Upper lobe of left lung (tissue), 6 donors: ENCODE results near the gene ACTRT3. TPM values are rescaled to one million over a fixed set of nuclear protein-coding genes. Genes with fewer than 3 reads are reported as not detected.

Experiments used
- ATAC-seq, 2 donors: fragments of 200-7000 bp; cut with Tn5 transposase; one replicate each; pipeline ENCODE4 v1.9.1; 2022; ENCODE audit warnings: mild to moderate bottlenecking in 2 of 2, moderate library complexity in 2 of 2; ENCODE audit not compliant: low FRiP score in 2 of 2
- DNase-seq, 2 donors: peaks; one replicate each; pipeline ENCODE4 v3.0.0-alpha.2; 2019 to 2020
- H3K27ac ChIP-seq, 4 donors: fragments of 200-600 bp; sonication (generic); one replicate each; pipeline ENCODE4 v1.5.1; 2016 to 2019
- H3K27me3 ChIP-seq, 4 donors: fragments of 200-600 bp; sonication (generic); one replicate each; pipeline ENCODE4 v1.5.1; 2017 to 2019
- H3K36me3 ChIP-seq, 4 donors: fragments of 200-600 bp; sonication (generic); one replicate each; pipeline ENCODE4 v1.5.1; 2016 to 2019
- H3K4me1 ChIP-seq, 4 donors: fragments of 200-600 bp; sonication (generic); one replicate each; pipeline ENCODE4 v1.5.1; 2018 to 2019
- H3K4me3 ChIP-seq, 4 donors: fragments of 200-600 bp; sonication (generic); one replicate each; pipeline ENCODE4 v1.5.1; 2017 to 2019; ENCODE audit warnings: mild to moderate bottlenecking in 2 of 4, moderate library complexity in 1 of 4
- H3K9me3 ChIP-seq, 4 donors: fragments of 200-600 bp; sonication (generic); one replicate each; pipeline ENCODE4 v1.5.1; 2018 to 2019
- EP300 ChIP-seq, 4 donors: sonication (generic); formaldehyde crosslinking; IDR thresholded peaks; one replicate each; pipeline ENCODE4 v1.5.1; 2017; ENCODE audit warnings: antibody characterized with exemption in 4 of 4, control low read depth in 2 of 4
- POLR2A ChIP-seq, 4 donors: fragments of 450-650 bp; IDR thresholded peaks; one replicate each; pipeline ENCODE4 v1.5.1; 2016 to 2017; ENCODE audit warnings: antibody characterized with exemption in 4 of 4, mild to moderate bottlenecking in 2 of 4
- POLR2AphosphoS5 ChIP-seq, 2 donors: sonication (generic); formaldehyde crosslinking; IDR thresholded peaks; one replicate each; pipeline ENCODE4 v1.5.1; 2017; ENCODE audit warnings: antibody characterized with exemption in 2 of 2
- WGBS, 2 donors: methylation state at CpG; one replicate each; pipeline ENCODE4 v1.1.5; 2017 to 2018; 5-methylcytosine and 5-hydroxymethylcytosine counted together
- total RNA-seq, 6 donors: library from RNA; depleted of rRNA in 4 of 6; stranded (reverse); fragments of >200 nt in 4 of 6; gene quantifications; one replicate each; pipeline versions ENCODE4 v1.1.0 to v1.2.1, GENCODE V29; 2016 to 2021
- TF ChIP-seq, protein P1 (sequence below), 6 experiments: fragments of 450-650 bp in 4 of 6; fragments of 200-600 bp in 2 of 6; sonication (generic) in 2 of 6; IDR thresholded peaks; one replicate each; pipeline ENCODE4 v1.5.1; 2016 to 2019; ENCODE audit warnings: antibody characterized with exemption in 6 of 6
- donor health status: DM: no; HTN: no; CAD: no; lungs with moderate emphysema.
- donor health status: DM: no; HTN: yes; CAD: no; lungs with severe emphysema.

The ACTRT3 gene
- total RNA-seq, 6 donors from 2014 or later = 0.55 to 6.3 (median 1.7) TPM

DNA sequence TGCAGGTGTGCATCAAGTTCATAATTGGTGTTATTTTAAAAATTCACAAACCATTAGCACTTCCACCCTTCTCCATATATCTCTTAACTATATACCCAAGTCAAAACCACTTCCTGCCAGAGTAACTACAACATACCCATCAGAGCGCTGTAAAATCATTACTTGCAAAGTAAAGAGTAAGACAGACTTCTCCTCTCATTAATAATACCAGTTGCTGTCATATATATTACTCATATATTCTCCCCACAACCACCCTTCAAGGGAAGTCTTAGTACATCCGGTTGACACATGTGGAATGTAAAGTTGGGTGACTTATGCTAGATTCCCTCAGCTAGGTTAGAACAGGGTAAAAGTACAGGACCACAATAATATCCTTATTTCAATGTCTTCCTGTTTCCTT, 10.1 kb downstream of the ACTRT3 start:
- ATAC-seq (no peak), DNase-seq (no peak)
- TF ChIP-seq EP300 (IDR thresholded peaks at IDR 0.05) (no peak), POLR2AphosphoS5 (IDR thresholded peaks at IDR 0.05) (no peak), POLR2A (IDR thresholded peaks at IDR 0.05) (no peak)
- TF ChIP-seq, protein P1, sequence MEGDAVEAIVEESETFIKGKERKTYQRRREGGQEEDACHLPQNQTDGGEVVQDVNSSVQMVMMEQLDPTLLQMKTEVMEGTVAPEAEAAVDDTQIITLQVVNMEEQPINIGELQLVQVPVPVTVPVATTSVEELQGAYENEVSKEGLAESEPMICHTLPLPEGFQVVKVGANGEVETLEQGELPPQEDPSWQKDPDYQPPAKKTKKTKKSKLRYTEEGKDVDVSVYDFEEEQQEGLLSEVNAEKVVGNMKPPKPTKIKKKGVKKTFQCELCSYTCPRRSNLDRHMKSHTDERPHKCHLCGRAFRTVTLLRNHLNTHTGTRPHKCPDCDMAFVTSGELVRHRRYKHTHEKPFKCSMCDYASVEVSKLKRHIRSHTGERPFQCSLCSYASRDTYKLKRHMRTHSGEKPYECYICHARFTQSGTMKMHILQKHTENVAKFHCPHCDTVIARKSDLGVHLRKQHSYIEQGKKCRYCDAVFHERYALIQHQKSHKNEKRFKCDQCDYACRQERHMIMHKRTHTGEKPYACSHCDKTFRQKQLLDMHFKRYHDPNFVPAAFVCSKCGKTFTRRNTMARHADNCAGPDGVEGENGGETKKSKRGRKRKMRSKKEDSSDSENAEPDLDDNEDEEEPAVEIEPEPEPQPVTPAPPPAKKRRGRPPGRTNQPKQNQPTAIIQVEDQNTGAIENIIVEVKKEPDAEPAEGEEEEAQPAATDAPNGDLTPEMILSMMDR (IDR thresholded peaks at IDR 0.05) = no peak
- no peak overlapping the region for H3K4me3 ChIP-seq
- no peaks in the 10 kb centered on the region for H3K36me3 ChIP-seq
- no peaks in the 10 kb centered on the region for H3K9me3 ChIP-seq
- WGBS, 2 donors = 49 to 72% methylated on average over 2 of the region's 2 CpGs
- no peaks in the 10 kb centered on the region for H3K27me3 ChIP-seq
- H3K4me1 ChIP-seq = peaks cover 0 to 9% (median 5%) of the 10 kb centered on the region in 4 donors
- no peak overlapping the region for H3K27ac ChIP-seq

DNA sequence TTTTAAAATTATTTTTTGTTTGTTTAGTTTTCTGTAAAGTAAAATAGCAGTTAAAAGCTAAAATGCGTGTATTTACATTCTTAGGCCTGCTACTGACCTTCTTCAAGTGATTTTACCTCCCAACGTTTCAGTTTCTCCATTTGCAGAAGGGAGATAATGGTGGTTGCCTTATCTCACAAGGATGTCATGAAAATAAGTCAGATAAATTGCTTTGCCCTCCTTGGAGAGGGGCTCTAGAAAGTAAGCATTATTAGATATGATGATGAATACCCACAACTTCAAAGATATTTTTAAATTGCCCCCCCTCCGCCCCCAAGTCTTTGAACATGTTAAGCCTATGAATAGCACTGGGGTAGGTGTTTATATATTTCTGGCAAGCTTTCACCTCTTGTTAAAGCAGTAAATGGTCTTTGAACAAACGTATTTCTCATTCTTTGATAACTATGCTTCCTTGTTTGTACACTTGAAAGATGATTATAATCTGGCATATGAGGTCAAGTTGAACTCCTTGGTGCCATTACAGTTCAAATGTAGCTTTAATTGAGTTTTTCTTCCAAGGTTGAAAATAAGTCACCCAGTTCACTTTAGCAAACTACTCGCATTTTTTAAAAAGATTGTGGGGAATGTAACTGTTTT, 10.9 kb downstream of the ACTRT3 start:
- DNase-seq = no peak
- no peak for ATAC-seq
- H3K9me3 ChIP-seq = no peaks in the 10 kb centered on the region
- no peaks in the 10 kb centered on the region for H3K27me3 ChIP-seq
- H3K4me1 ChIP-seq = peaks cover 0 to 4% (median 0%) of the 10 kb centered on the region in 4 donors
- no peak overlapping the region for H3K4me3 ChIP-seq
- H3K27ac ChIP-seq = no peak overlapping the region
- TF ChIP-seq POLR2AphosphoS5 (IDR thresholded peaks at IDR 0.05) (no peak), POLR2A (IDR thresholded peaks at IDR 0.05) (no peak), EP300 (IDR thresholded peaks at IDR 0.05) (no peak)
- TF ChIP-seq, protein P1 (IDR thresholded peaks at IDR 0.05) = no peak
- H3K36me3 ChIP-seq = no peaks in the 10 kb centered on the region
- 46 to 49% methylated on average over 5 of the region's 5 CpGs for WGBS, 2 donors

DNA sequence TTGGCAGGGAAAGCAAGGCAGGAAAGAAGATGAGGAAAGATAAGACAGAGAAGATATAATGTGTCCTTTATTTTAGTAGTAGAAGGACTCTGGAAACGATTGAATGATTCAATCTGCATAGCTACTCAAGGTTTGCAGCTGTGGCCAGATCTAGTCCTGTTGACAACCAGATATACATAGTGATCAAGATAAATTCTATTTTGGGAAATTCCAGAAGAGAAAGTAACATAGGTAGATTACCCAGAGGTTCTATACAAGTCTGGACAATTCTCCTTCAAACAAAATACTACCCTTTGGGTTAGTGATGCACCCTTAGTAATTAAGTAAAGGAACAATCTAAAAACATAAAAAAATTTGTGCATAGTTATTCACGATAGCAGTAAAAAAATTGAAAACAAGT, 13.9 kb downstream of the ACTRT3 start:
- DNase-seq = no peak
- Histone ChIP-seq H3K9me3 (no peaks in the 10 kb centered on the region), H3K36me3 (no peaks in the 10 kb centered on the region), H3K27ac (no peak overlapping the region), H3K4me3 (no peak overlapping the region), H3K4me1 (no peaks in the 10 kb centered on the region), H3K27me3 (no peaks in the 10 kb centered on the region)
- 67 to 69% methylated on average over 2 of the region's 2 CpGs for WGBS, 2 donors
- ATAC-seq = no peak
- TF ChIP-seq POLR2A (IDR thresholded peaks at IDR 0.05) = no peak
- TF ChIP-seq EP300 (IDR thresholded peaks at IDR 0.05) = no peak
- no peak for TF ChIP-seq POLR2AphosphoS5 (IDR thresholded peaks at IDR 0.05)

DNA sequence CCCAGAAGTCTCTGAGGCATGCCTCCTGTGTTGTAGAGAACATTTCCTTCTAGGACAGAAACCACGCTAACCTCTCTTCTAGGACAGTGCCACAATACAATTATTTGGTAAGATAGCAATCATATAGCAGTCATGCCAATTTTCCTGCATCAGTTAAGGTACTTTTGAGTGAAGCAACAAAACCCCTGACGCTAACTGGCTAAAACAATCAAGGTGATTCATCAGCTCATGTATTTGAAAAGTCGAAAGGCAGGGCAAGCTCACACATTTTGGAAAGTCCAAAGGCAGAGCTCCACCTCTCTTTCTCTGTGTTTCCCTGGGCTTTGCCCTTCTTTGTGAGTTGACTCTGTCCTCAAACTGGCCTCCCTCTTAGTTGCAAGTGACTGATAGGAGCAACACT, 14.7 kb downstream of the ACTRT3 start:
- Histone ChIP-seq H3K4me1 (no peaks in the 10 kb centered on the region), H3K27me3 (no peaks in the 10 kb centered on the region), H3K36me3 (no peaks in the 10 kb centered on the region), H3K4me3 (no peak overlapping the region), H3K9me3 (no peaks in the 10 kb centered on the region), H3K27ac (no peak overlapping the region)
- ATAC-seq = no peak
- DNase-seq = no peak
- WGBS, 2 donors = 86 to 94% methylated on average over 3 of the region's 3 CpGs
- TF ChIP-seq POLR2A (IDR thresholded peaks at IDR 0.05) (no peak), EP300 (IDR thresholded peaks at IDR 0.05) (no peak), POLR2AphosphoS5 (IDR thresholded peaks at IDR 0.05) (no peak)
- TF ChIP-seq, protein P1 (IDR thresholded peaks at IDR 0.05) = no peak

DNA sequence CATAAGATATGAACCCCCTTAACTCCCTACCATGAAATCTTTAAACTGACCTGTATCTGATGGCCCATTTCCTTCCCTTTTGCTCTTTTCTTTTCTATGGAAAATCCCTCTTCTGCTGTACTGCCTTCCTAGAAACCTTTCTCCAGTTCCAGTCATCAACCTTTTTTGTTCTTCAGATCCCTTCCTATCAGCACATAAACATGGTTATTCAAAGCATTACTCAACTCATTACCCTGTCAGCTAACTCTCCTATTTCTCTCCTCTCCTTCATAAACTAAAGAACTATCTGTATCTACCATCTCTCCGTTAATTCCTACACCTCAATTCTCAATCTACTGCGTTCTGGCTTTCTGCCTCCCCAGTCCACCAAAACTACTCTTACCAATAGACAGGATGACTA, 17.5 kb downstream of the ACTRT3 start:
- H3K27me3 ChIP-seq = no peaks in the 10 kb centered on the region
- 81 to 83% methylated on average over 2 of the region's 2 CpGs for WGBS, 2 donors
- H3K36me3 ChIP-seq = no peaks in the 10 kb centered on the region
- H3K27ac ChIP-seq = no peak overlapping the region
- TF ChIP-seq, protein P1 (IDR thresholded peaks at IDR 0.05) = no peak
- no peak for TF ChIP-seq EP300 (IDR thresholded peaks at IDR 0.05)
- no peak for TF ChIP-seq POLR2AphosphoS5 (IDR thresholded peaks at IDR 0.05)
- TF ChIP-seq POLR2A (IDR thresholded peaks at IDR 0.05) = no peak
- ATAC-seq (no peak), DNase-seq (no peak)
- H3K4me3 ChIP-seq = no peak overlapping the region
- H3K4me1 ChIP-seq = no peaks in the 10 kb centered on the region
- H3K9me3 ChIP-seq = no peaks in the 10 kb centered on the region
